DMS 273 (cell line): ENCODE results near the gene KRT77.
A peak's percentile ranks its signal among the peaks of the same experiment; 100 is the strongest.

Source experiments
- DNase-seq: peaks from one replicate; lab custom pipeline; 2025; ENCODE audit not compliant: unreplicated experiment; lab: John Stamatoyannopoulos, UW

Gene KRT77

GRCh38 chr12:52694151-52694550, 9.2 kb downstream of the KRT77 start:
- no peak for DNase-seq

GRCh38 chr12:52693261-52693660, 10.1 kb downstream of the KRT77 start:
- no peak for DNase-seq

GRCh38 chr12:52692254-52692653, 11.1 kb downstream of the KRT77 start:
- no peak for DNase-seq

- DNase-seq = no peak
Measured at GRCh38 chr12:52691841-52692150, 11.5 kb downstream of the KRT77 start.

GRCh38 chr12:52691076-52691840, 12.1 kb downstream of the KRT77 start:
- DNase-seq = peak; percentile 47

GRCh38 chr12:52690351-52691075, 12.8 kb downstream of the KRT77 start:
- DNase-seq = no peak

- DNase-seq = no peak
Measured at GRCh38 chr12:52689936-52690335, 13.4 kb downstream of the KRT77 start.

GRCh38 chr12:52689239-52689638, 14.1 kb downstream of the KRT77 start:
- DNase-seq = no peak

- DNase-seq = no peak
Measured at GRCh38 chr12:52688481-52688880, 14.8 kb downstream of the KRT77 start.

- no peak for DNase-seq
Measured at GRCh38 chr12:52687497-52688385, 15.6 kb downstream of the KRT77 start.

- no peak for DNase-seq
Measured at GRCh38 chr12:52686756-52687487, 16.4 kb downstream of the KRT77 start.

GRCh38 chr12:52686063-52686462, 17.3 kb downstream of the KRT77 start:
- DNase-seq = no peak

- DNase-seq = no peak
Measured at GRCh38 chr12:52685406-52685890, 17.9 kb downstream of the KRT77 start.

- no peak for DNase-seq
Measured at GRCh38 chr12:52684431-52684830, 18.9 kb downstream of the KRT77 start.

GRCh38 chr12:52683575-52684300, 19.6 kb downstream of the KRT77 start:
- no peak for DNase-seq

GRCh38 chr12:52682938-52683574, 20.3 kb downstream of the KRT77 start:
- DNase-seq = no peak

- no peak for DNase-seq
Measured at GRCh38 chr12:52682381-52682660, 21.0 kb downstream of the KRT77 start.

- no peak for DNase-seq
Measured at GRCh38 chr12:52681526-52682380, 21.6 kb downstream of the KRT77 start.

- DNase-seq = no peak
Measured at GRCh38 chr12:52680363-52680762, 23.0 kb downstream of the KRT77 start, which contains the start of gene KRT1. KRT1 (minus strand) TSS chr12:52680407; CDS start chr12:52680348, 59 bp downstream.
